ENCODE data around the gene FLT3.

GRCh38 chr13:27977476-27978300 is 122.7 kb downstream of the FLT3 start:
- TF ChIP-seq CTCF (IDR thresholded peaks at IDR 0.05; ENCODE audit: poor library complexity) (no peak), EZH2phosphoT487 (IDR thresholded peaks at IDR 0.05; ENCODE audit: low read depth, severe bottlenecking, unreplicated experiment) (peak; percentile 72)

All from hepatocyte (in vitro differentiated cells).